GM18505 (cell line): ENCODE results near the gene LSMEM2.
"Not testable (repeated sequence)": the region's sequence is repeated elsewhere in the genome, so short reads cannot be mapped to it uniquely, and the experiment has no call there.

Experiments used
- ATAC-seq: cut with Tn5 transposase; IDR thresholded peaks from one replicate; pipeline ENCODE4 v1.9.1; 2021; ENCODE audit not compliant: unreplicated experiment
- POLR2A ChIP-seq: IDR thresholded peaks from 4 replicates; pipeline ENCODE4 v1.6.1; 2011; ENCODE audit warnings: borderline replicate concordance; ENCODE audit not compliant: insufficient read depth, insufficient read length; ENCODE audit errors: extremely low read depth

Gene LSMEM2

DNA sequence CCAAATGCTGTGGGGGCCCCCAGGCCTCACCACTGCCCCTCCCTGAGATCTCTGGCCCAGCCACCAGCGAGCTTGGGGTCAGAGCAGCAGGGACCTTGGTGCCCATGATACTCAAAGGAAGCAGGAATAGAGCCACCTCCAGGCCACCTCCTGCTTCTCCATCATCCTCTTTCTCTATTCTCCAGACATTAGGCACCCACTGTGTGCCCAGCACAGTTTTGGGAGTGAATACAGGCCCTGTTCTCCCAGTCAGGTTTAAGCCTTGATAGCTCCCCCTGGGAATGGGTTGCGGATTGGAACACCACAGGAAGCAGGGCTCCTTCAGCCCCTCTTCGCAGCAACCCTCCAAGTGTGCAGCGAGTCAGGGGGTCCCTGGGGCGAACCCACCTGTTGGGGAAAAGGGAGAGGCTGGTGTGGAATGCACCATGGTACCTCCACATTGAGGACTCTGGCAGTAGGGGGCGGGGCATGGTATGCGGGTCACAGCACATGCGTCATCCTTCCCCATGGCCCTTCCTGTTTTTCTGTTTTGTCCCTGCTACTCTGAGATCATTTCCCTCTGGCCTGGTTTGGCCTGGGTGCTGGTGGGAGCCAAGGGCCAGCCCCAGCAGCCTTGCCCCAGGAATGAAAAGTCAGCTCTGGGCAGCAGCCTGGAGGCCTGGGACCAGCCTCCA, 24.2 kb upstream of the LSMEM2 start:
- no peak for ATAC-seq
- TF ChIP-seq POLR2A: no peak

DNA sequence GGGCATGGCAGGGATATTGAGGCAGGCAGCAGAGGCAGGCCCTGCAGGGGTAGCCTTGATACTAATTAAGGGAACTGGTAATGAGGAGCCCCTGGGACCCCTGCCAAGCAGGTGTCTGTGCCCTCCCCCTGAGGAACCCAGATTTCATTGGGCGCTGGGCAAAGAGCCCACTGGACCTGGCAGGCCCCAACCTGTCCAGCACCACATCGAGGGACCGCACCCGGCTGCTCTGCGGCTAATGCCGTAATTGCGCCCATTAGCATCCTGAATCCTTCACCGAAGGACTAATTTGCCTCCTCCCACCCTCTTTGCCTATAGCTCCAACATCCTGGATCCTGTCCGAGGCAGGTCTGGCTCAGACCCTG, 23.7 kb upstream of the LSMEM2 start:
- ATAC-seq: no peak
- TF ChIP-seq POLR2A: no peak

DNA sequence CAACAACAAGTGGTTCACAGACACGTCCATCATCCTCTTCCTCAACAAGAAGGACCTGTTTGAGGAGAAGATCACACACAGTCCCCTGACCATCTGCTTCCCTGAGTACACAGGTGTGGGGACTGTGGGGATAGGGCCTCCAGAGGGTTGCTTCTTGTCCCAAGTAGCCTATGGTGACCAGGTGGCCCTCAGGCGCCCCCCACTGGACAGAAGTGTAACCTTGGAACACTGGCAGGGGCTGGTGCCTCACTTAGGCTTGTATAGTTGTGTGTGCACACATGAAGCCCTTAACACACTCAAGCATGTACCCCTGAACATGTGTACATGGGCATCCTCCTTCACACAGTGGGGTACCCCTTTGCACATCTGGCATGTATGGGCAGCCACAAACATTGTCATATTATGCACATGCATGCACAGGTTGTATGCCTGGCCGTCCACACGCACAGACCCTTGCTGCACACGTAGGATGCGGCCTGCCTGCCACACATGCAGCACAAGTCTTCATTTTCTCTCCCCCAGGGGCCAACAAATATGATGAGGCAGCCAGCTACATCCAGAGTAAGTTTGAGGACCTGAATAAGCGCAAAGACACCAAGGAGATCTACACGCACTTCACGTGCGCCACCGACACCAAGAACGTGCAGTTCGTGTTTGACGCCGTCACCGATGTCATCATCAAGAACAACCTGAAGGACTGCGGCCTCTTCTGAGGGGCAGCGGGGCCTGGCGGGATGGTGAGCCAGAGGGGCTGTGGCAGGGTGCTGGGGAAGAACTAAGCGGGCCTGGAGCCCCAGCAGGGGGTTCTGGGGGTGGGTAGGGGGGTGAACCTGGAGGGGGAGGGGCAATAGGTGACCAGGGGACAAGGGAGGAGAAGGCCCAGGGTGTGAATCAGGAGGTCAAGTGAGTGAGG, 21.7 kb upstream of the LSMEM2 start:
- TF ChIP-seq POLR2A: no peak
- no peak for ATAC-seq

DNA sequence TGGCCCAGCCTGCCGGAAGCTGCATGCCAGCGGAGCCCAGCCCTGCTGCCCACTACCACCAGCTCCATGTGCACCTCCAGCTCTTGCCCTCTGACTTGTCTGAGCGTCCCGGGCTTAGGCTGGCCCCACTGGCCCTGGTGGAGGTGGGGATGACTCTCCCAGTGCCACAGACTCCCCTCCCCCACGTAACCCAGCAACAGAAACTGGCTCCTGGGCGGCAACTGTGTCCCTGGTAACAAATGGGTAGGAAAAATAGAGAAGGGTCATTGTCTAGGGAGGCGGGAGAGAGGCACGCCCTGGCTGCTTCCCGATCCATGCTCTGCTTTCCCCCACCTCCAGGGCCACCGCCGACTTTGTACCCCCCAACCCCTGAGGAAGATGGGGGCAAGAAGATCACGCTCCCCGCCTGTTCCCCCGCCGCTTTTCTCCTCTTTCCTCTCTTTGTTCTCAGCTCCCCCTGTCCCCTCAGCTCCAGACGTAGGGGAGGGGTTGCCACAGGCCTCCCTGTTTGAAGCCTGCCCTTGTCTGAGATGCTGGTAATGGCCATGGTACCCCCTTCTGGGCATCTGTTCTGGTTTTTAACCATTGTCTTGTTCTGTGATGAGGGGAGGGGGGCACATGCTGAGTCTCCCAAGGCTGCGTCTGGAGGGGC, 20.7 kb upstream of the LSMEM2 start:
- no peak for TF ChIP-seq POLR2A
- no peak for ATAC-seq

DNA sequence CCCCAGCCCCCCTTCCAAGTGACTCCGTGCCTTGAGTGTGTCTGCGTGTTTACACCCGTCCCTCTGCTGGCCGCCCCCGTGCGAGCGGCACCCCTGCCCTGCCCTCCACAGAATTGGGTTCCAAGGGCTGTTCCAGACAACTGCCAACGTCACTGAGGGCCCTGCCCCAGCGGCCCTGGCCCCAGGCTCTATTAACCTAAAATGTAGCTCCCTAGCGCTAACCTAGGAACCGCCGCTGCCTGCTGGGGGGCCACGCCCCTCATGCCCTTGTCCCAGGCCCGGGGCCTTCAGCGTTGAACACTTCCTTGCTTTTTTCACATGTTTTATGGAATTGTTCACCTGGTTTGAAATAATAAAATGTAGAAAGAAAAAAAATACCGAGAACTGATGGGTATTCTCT, 19.9 kb upstream of the LSMEM2 start:
- ATAC-seq: no peak
- TF ChIP-seq POLR2A: no peak

DNA sequence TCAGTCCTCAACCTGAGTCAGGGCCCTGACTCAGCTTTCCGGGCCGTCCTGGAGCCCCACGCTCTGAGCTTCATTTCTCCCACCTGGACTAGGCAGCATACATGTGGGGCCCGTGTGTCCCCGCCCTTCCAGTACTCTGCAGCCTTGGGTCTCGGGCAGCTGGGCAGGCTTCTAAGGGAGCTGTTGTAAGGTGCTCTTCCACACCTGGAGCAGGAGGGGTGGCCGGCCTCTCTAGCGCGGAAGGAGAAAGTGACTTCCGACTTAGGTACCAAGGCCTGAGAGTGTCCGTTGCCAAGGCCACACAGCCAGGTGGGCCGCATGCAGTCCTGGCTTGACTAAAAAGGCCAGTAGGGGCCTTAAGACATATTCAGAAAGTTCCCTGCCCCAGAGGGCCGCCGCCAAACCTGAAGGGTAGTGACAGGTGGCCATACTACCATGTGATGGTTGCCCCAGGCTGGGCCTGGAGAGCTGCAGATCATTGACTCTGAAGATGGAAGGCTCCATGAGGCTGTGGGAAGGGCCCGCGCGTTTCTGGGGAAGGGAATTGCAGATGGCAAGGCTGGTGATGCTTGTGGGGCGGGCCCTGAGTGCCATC, 19.4 kb upstream of the LSMEM2 start:
- ATAC-seq: peak; percentile 3
- TF ChIP-seq POLR2A: no peak

DNA sequence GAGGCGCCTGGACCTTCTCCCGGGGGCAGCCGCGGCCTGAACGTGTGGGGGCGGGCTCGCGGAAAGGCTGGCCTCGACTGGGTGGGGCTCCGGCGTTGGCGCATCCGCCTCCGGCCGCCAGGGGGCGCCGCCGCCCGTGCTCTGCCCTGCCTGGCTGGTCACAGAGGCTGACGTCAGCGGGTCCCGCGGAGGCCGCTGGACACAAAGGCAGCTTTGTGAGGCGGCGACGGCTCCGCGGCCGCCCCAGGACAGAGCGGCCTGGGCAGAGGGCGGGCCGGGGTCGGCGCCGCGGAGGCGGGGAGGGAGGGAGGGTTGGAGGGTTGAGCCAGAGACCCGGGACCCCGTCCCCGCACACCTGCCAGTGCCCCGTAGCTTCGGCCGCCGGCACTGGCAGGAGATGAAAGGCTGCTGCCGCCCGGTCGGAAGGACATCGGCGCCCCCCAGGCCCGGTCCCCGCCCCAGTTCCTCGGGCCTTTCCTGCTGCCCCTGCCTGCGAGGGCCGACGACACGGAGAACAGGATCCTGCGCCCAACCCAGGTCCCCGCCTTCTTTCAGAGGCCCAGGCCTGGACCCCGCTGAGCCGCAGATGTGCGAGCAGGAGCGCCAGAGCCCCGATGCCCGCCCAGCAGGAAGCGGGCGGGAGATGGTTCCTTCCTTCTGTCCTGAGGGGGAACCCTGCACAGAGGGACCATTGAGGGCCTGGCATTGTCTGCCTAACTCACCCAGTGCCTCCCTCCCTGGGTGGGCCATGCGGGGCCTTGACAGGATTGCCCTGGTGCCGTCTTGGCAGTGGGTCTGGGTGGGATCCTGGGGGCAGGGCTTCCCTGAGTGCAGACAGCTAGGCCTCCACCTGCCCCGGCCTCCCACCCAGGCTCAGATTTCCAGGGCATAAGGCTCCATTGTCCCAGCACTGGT, 18.6 kb upstream of the LSMEM2 start:
- peak; percentile 58 for TF ChIP-seq POLR2A
- peak; percentile 88 for ATAC-seq

DNA sequence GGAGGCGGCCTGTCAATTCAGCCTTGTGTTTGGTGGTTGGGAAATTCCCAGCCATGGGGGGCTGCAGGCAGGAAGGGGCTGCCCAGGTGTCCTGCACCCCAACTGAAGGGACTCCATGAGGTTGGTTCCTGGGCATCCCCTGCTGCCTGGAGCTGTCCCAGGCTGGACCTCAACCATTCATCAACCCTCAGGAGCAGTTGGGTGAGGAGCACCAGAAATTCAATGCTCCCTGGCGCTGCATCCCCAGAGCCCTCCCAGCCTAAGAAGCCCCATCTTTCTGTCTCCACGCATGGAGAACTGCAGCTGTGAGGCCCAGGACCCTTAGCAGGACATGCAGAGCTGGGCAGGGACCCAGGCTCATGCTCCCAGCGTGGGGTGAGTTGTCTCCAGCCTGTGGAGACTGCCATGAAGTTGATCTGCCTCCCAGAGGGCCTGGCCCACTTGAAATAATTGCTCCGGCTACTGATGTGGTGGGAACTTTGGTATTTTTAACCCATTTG, 17.9 kb upstream of the LSMEM2 start:
- TF ChIP-seq POLR2A: no peak
- ATAC-seq: no peak

DNA sequence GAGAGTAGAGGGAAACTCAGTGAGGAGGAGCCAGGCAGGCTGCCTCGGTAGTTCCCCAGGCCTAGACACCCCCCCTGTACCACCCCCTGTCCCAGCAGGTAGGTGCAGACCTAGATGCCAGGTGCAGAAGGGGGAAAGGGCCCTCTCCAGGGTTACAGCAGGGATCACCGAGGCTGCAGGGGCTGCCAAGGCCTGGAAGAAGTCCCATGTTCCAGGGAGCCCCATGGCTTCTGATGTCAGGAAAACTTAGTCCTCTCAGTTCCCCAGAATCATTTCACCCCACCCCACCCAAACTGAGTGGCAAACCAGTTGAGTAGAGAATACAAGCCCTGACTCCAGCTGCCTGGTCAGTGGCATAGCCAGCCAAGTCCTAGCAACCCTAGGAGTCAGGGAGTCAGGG, 17.4 kb upstream of the LSMEM2 start:
- ATAC-seq: no peak
- TF ChIP-seq POLR2A: no peak

DNA sequence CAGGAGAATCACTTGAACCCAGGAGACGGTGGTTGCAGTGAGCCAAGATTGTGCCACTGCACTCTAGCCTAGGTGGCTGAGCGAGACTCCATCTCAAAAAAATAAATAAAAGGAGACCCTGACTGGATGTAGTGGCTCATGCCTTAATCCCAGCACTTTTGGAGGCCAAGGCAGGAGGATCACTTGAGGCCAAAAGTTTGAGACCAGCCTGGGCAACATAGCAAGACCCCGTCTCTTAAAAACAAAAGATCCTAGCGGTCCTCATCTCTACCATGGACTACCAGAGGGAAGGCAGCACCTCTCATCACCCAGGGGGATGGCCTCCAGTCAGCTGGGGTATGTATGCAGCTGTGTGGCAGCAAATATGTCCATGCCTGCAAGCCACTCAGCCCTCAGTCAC, 16.7 kb upstream of the LSMEM2 start:
- not testable (repeated sequence) for ATAC-seq

DNA sequence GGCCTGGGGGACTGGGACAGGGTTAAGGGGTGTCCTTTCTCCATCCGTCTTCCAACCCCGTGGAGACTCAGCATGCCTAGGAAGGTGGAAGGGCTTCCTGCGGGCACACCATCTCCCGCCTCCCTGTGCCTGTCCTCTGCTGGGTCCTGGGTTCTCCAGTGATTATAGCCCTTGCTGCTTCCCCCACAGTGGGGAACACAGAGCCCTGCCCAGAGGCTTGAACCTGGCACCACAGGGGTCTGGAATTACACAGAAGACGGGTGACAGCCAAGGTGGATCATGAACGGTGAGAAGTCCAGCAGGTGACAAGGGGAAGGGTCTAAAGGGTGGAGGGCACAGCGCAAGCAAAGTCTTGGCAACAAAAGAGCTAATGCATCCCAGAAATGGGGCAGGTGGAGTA, 16.1 kb upstream of the LSMEM2 start:
- TF ChIP-seq POLR2A: no peak
- ATAC-seq: no peak
